RWPE1 (cell line): Measurements from ENCODE around the gene NUP62.

Experiments
- CTCF ChIA-PET: fragments of 350-600 bp; sonication (Branson Sonifier 250); formaldehyde crosslinking; extraction: SDS; loops from one replicate; lab custom pipeline; 2021; lab: Yijun Ruan, JAX
- POLR2A ChIA-PET: fragments of 400-600 bp; formaldehyde crosslinking; extraction: SDS; loops from one replicate; lab custom pipeline; 2020; ENCODE audit warnings: antibody characterized with exemption; ENCODE audit not compliant: low non-redundant PET; lab: Yijun Ruan, JAX
- DNase-seq: peaks from one replicate; pipeline ENCODE4 v3.0.0; 2012; ENCODE audit warnings: low spot score
- H3K27ac ChIP-seq: fragments of 450-650 bp; 2 replicates; pipeline ENCODE4 v1.5.1; 2017
- TF ChIP-seq, protein P1 (sequence below): fragments of 450-650 bp; conservative IDR thresholded peaks from 2 replicates; pipeline ENCODE4 v1.5.1; 2017; ENCODE audit warnings: low read depth, mild to moderate bottlenecking

NUP62 gene

DNA sequence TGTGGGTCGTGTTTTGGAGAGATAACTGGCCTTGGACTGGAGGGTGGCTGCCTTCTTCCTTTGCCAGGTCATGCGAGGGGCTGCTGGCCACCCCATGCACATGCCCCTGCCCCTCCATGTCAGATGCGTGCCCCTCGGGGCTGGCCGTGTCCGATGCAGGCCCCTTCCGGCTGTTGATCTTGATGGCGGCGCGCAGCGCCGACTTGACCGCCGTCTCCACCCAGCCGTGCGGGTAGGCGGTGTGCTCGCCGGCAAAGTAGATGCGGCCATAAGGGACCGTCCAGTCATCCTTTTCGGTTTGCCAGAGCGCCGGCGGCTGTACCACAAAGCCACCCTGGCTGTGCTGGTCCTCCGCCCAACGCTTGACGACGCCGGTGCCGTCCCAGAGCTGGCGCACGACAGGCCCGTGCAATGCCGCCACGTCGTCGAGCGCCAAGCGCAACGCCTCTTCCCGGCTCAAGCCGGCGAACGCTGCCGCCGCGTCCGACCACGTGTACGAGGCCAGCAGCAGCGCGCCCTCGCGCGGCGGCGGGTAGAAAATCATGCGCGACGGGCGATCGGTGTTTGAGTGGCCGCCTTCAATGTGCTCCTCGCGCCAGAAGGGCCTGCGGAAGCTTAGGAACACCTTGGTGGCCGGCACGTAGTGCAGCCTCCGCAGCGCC, 39.5 kb downstream of the NUP62 start:
- peak overlapping the region; percentile 62 for H3K27ac ChIP-seq
- no peak for DNase-seq
- ChIA-PET CTCF (interaction anchor here (0.5 to 1.3 kb wide), 5 partner anchors 10 to 1368 kb away, joined by 3 to 4 read pairs (median 3); no protein-coding TSS in a partner anchor), POLR2A (no interaction called here)
- TF ChIP-seq, protein P1, sequence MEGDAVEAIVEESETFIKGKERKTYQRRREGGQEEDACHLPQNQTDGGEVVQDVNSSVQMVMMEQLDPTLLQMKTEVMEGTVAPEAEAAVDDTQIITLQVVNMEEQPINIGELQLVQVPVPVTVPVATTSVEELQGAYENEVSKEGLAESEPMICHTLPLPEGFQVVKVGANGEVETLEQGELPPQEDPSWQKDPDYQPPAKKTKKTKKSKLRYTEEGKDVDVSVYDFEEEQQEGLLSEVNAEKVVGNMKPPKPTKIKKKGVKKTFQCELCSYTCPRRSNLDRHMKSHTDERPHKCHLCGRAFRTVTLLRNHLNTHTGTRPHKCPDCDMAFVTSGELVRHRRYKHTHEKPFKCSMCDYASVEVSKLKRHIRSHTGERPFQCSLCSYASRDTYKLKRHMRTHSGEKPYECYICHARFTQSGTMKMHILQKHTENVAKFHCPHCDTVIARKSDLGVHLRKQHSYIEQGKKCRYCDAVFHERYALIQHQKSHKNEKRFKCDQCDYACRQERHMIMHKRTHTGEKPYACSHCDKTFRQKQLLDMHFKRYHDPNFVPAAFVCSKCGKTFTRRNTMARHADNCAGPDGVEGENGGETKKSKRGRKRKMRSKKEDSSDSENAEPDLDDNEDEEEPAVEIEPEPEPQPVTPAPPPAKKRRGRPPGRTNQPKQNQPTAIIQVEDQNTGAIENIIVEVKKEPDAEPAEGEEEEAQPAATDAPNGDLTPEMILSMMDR: peak; percentile 83

DNA sequence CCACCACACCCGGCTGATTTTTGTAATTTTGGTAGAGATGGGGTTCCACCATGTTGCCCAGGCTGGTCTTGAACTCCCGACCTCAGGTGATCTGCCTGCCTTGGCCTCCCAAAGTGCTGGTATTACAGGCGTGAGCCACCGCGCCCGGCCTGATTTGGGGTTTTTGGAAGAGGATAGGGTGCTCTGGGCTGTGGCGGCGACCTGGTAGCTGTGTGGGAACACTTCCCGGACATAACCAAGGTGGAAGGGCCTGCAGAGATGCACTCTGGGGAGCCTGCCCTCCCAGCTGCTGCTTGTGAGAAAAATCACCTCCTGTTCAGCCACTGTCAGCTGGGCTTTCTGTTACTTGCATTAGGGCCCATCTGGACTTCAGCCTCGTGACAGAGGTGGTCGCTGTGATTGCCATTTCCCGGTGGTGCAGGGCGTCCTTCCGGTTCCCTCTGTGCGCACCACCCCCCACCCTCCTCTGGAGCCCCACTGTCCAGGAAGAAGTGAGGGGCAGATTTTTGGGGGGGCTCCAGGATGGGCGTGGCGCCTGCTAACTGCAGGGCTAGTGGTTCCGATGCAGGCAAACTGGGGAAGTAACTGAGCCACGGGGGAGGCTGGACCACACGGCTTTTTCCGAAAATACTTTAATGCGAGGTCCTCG, 40.1 kb downstream of the NUP62 start:
- CTCF ChIA-PET: no interaction called here
- POLR2A ChIA-PET: no interaction called here
- H3K27ac ChIP-seq: no peak overlapping the region; the same call in none of the 2 replicates

DNA sequence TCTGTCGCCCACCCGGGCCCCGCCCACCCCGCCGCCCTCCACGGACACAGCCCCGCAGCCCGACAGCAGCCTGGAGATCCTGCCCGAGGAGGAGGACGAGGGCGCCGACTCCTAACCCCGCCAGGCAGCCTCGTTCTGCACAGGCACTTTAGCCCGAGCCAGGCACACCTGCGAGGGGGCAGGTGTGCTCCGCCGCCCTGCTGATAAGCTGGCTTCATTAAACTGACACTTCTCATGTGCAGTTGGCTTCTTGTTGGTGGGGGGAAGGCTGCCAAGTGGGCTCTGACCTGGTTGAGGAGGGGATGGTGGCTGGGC, 40.8 kb downstream of the NUP62 start:
- H3K27ac ChIP-seq: no peak overlapping the region
- CTCF ChIA-PET: no interaction called here
- DNase-seq: no peak
- POLR2A ChIA-PET: no interaction called here
- TF ChIP-seq, protein P1: no peak

More for the DNA sequence above, 40.1 kb downstream of the NUP62 start:
- no peak for DNase-seq
- TF ChIP-seq, protein P1: no peak

DNA sequence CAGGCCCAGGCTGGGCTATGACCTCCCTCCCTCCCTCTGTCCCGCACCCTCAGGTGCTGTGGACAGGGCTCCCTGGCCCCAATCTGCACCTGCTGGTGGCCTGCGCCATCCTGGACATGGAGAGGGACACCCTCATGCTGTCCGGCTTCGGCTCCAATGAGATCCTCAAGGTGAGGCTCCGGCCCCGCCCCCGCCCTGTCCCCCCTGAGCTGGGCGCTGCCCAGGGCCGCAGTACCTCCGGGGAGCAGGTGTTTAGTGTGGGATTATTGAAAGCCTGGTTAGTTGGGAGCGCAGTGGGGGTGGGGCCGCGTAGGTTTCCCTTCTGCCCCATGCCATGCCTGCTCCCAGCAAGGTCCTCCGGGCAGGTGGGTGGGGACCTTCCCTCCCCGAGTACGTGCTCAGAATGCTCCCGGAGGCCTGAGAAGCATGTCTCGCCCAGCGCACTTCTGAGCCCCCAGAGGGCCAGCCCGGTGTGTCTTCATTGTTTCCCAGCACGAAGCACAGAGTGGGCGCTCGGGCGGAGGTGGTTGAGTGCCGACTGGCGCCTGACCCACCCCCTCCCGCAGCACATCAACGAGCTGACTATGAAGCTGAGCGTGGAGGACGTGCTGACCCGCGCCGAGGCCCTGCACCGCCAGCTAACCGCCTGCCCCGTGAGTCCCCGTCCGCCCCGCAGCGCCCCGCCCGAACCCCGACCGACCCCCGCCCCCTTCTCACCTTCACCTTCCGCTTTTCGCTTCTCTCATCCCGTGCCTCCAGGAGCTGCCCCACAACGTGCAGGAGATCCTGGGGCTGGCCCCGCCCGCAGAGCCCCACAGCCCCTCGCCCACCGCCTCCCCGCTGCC, 41.4 kb downstream of the NUP62 start:
- POLR2A ChIA-PET: no interaction called here

DNA sequence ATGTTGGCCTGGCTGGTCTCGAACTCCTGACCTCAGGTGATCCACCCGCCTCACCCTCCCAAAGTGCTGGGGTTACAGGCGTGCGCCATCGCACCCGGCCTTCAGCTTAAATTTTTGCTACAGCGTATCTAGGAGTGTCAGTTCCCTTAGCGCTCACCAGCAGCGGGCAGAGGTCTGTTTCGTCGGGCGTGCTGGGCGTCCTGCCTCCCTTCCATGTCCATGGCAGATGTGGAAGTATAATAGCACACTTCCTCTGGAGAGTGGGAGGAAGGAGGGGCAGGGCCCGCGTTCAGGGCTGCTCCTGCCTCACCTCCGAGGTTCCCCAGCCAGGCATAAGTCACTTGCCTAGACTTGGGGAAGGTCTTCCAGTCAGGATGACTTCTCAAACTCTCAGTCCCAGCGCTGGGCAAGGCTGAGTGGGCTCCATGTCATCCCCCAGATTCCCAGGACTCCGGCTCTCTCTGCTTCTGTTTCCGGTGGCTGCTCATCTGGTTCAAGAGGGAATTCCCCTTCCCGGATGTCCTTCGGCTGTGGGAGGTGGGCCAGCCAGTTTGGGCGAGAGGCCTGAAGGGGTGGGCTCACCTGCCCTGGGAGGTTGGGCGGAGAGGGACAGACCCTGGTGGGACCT, 42.2 kb downstream of the NUP62 start:
- CTCF ChIA-PET: no interaction called here
- peak overlapping the region; percentile 39 for H3K27ac ChIP-seq
- DNase-seq: no peak
- POLR2A ChIA-PET: no interaction called here
- TF ChIP-seq, protein P1: no peak

More for the DNA sequence above, 41.4 kb downstream of the NUP62 start:
- peak overlapping the region; percentile 39; the same call in 1 of the 2 replicates for H3K27ac ChIP-seq
- no peak for DNase-seq
- CTCF ChIA-PET: no interaction called here
- TF ChIP-seq, protein P1: no peak

DNA sequence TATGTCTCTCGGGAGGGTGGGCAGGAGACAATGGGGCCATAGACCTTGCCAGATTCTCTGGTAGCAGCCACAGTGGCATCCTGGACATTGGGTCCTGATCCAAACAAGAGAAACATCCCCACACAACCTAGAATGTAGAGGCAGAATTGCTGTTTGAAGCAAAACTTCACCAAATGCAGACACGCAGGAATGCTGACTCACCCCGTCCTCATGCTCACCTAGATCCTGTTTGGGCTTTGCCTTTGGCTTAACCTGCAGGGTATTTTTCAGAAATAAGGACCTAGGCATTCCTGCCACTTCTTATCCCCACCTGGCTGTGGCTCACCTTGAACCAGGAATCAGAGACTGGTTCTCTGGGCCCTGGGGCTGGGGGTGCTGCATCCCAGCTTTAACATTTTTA, 44.5 kb downstream of the NUP62 start:
- no peak for DNase-seq
- peak overlapping the region; percentile 40 for H3K27ac ChIP-seq
- ChIA-PET POLR2A (no interaction called here), CTCF (no interaction called here)
- TF ChIP-seq, protein P1: no peak
